ENCODE results near the gene FOXP1.

GRCh38 chr3:70979983-70980645, 603.4 kb downstream of the FOXP1 start:
- TF ChIP-seq POLR2AphosphoS5 (IDR thresholded peaks at IDR 0.05; ENCODE audit: low read depth, low read length) (no peak), SIN3A (IDR thresholded peaks at IDR 0.05; ENCODE audit: borderline replicate concordance, insufficient read depth, low read length) (no peak), TAF1 (IDR thresholded peaks at IDR 0.05; ENCODE audit: borderline replicate concordance, insufficient read depth, low read length) (no peak), FOXP2 (optimal IDR thresholded peaks at IDR 0.05; ENCODE audit: borderline replicate concordance, extremely low read depth, extremely low read length, insufficient read depth) (no peak)
- TF ChIP-seq, protein P1, sequence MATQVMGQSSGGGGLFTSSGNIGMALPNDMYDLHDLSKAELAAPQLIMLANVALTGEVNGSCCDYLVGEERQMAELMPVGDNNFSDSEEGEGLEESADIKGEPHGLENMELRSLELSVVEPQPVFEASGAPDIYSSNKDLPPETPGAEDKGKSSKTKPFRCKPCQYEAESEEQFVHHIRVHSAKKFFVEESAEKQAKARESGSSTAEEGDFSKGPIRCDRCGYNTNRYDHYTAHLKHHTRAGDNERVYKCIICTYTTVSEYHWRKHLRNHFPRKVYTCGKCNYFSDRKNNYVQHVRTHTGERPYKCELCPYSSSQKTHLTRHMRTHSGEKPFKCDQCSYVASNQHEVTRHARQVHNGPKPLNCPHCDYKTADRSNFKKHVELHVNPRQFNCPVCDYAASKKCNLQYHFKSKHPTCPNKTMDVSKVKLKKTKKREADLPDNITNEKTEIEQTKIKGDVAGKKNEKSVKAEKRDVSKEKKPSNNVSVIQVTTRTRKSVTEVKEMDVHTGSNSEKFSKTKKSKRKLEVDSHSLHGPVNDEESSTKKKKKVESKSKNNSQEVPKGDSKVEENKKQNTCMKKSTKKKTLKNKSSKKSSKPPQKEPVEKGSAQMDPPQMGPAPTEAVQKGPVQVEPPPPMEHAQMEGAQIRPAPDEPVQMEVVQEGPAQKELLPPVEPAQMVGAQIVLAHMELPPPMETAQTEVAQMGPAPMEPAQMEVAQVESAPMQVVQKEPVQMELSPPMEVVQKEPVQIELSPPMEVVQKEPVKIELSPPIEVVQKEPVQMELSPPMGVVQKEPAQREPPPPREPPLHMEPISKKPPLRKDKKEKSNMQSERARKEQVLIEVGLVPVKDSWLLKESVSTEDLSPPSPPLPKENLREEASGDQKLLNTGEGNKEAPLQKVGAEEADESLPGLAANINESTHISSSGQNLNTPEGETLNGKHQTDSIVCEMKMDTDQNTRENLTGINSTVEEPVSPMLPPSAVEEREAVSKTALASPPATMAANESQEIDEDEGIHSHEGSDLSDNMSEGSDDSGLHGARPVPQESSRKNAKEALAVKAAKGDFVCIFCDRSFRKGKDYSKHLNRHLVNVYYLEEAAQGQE (IDR thresholded peaks at IDR 0.05; ENCODE audit: insufficient read depth in 1 of 2, low read depth in 2 of 2, low read length in 2 of 2): no peak
